ENCODE data around the gene CDH20.

- no peak for TF ChIP-seq POLR2A (IDR thresholded peaks at IDR 0.05)
- TF ChIP-seq, protein P1, sequence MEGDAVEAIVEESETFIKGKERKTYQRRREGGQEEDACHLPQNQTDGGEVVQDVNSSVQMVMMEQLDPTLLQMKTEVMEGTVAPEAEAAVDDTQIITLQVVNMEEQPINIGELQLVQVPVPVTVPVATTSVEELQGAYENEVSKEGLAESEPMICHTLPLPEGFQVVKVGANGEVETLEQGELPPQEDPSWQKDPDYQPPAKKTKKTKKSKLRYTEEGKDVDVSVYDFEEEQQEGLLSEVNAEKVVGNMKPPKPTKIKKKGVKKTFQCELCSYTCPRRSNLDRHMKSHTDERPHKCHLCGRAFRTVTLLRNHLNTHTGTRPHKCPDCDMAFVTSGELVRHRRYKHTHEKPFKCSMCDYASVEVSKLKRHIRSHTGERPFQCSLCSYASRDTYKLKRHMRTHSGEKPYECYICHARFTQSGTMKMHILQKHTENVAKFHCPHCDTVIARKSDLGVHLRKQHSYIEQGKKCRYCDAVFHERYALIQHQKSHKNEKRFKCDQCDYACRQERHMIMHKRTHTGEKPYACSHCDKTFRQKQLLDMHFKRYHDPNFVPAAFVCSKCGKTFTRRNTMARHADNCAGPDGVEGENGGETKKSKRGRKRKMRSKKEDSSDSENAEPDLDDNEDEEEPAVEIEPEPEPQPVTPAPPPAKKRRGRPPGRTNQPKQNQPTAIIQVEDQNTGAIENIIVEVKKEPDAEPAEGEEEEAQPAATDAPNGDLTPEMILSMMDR (IDR thresholded peaks at IDR 0.05), result no peak
These were observed 250.3 kb downstream of the CDH20 start for GRCh38 chr18:61583548-61583947.

All from Peyer's patch (tissue), 4 donors.